Measurements from ENCODE around the gene TSHZ2. TPM values are rescaled to one million over a fixed set of nuclear protein-coding genes. Genes with fewer than 3 reads are reported as not detected.

Gene TSHZ2
- total RNA-seq, 2 experiments from 2014 or later, result 0.38 to 0.54 TPM

GRCh38 chr20:53099856-53100255 lies 127.7 kb downstream of the TSHZ2 start:
- CTCF ChIA-PET, result no interaction called here
- no peak overlapping the region for H3K4me3 Mint-ChIP-seq
- H3K4me1 Mint-ChIP-seq (ENCODE audit: low read depth), result no peaks in the 10 kb centered on the region
- peaks cover 3% of the 10 kb centered on the region for H3K9me3 Mint-ChIP-seq
- DNase-seq (no peak), ATAC-seq (no peak)
- intact Hi-C loops (cut with micrococcal nuclease), result no loop called here
- no peak overlapping the region for H3K27ac Mint-ChIP-seq
- TF ChIP-seq CTCF (IDR thresholded peaks at IDR 0.05), result no peak
- POLR2A ChIA-PET, result no interaction called here
- peaks cover 6% of the 10 kb centered on the region for H3K27me3 Mint-ChIP-seq
- no peaks in the 10 kb centered on the region for H3K36me3 Mint-ChIP-seq (ENCODE audit: low read depth)

GRCh38 chr20:53100476-53100911 lies 128.3 kb downstream of the TSHZ2 start:
- Mint-ChIP-seq H3K4me3 (no peak overlapping the region), H3K9me3 (peaks cover 3% of the 10 kb centered on the region), H3K4me1 (ENCODE audit: low read depth) (no peaks in the 10 kb centered on the region), H3K36me3 (ENCODE audit: low read depth) (no peaks in the 10 kb centered on the region), H3K27ac (no peak overlapping the region), H3K27me3 (peaks cover 6% of the 10 kb centered on the region)
- ATAC-seq (no peak), DNase-seq (no peak)
- ChIA-PET POLR2A (no interaction called here), CTCF (no interaction called here)
- intact Hi-C loops (cut with micrococcal nuclease), result no loop called here
- TF ChIP-seq CTCF (IDR thresholded peaks at IDR 0.05), result no peak

DNA sequence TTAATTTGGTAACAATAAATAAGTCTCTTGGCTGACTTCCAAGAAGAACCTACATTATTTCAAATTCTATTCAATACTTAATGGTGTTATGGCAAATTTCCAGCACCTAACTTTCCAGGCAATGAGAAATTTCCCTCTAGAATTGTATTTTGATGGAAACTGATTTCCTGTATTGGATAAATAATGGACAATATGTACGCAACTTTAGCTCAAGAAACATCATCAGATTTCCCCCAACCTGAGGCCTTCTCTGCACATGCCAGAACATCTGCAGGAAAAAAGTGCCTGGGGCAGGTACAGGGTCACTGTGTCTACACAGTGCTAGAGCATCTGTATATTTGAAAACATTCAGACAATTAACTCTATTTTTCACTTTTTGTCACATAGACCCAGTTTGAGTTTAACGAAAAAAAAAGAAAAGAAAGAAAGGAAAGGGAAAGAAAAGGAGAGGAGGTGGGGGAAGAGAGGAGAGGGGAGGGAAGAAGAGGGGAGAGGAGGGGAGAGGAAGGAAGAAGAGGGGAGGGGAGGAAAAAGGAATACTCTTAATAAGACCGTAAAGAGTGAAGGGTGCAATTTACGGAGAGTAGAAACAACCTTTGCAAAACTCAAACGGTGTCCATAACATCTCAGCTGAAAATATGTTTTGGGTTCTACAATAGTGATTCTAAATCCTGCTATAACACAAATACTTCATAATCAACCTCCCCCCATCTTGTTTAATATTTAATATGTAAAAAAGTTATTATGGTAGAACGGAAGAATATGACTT lies 130.0 kb downstream of the TSHZ2 start:
- DNase-seq (no peak), ATAC-seq (no peak)
- intact Hi-C loops (cut with micrococcal nuclease), result no loop called here
- no peak for TF ChIP-seq CTCF (IDR thresholded peaks at IDR 0.05)
- Mint-ChIP-seq H3K4me3 (no peak overlapping the region), H3K4me1 (ENCODE audit: low read depth) (no peaks in the 10 kb centered on the region), H3K36me3 (ENCODE audit: low read depth) (no peaks in the 10 kb centered on the region), H3K27ac (no peak overlapping the region), H3K27me3 (peaks cover 6% of the 10 kb centered on the region), H3K9me3 (peaks cover 3% of the 10 kb centered on the region)
- ChIA-PET POLR2A (no interaction called here), CTCF (no interaction called here)

DNA sequence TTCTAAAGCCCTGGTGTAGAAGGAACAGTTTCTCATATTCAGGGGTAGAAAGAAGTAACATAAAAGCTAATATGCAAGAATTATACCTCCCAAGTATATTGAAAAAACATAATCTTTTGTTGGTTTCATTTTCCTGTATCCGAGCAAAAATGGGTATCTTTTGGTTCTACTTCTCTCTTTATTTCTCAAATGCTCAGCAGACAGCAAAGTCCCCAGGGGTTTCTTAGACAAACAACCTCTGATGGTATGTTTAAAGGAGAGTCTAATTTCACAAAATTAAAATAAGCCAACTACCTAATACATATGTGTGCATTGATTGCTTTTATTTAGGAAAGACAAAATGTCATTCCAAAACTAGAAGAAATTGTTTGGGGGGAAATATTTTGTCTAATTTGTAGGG lies 131.0 kb downstream of the TSHZ2 start:
- peaks cover 7% of the 10 kb centered on the region for H3K27me3 Mint-ChIP-seq
- no peak overlapping the region for H3K27ac Mint-ChIP-seq
- H3K9me3 Mint-ChIP-seq, result peaks cover 3% of the 10 kb centered on the region
- ATAC-seq, result no peak
- DNase-seq, result no peak
- CTCF ChIA-PET, result no interaction called here
- POLR2A ChIA-PET, result interaction anchor here (0.6 kb wide), 1 partner anchor 494 kb away, joined by 3 read pairs; no protein-coding TSS in a partner anchor
- TF ChIP-seq CTCF (IDR thresholded peaks at IDR 0.05), result no peak
- intact Hi-C loops (cut with micrococcal nuclease), result no loop called here
- no peaks in the 10 kb centered on the region for H3K4me1 Mint-ChIP-seq (ENCODE audit: low read depth)
- H3K4me3 Mint-ChIP-seq, result no peak overlapping the region
- H3K36me3 Mint-ChIP-seq (ENCODE audit: low read depth), result no peaks in the 10 kb centered on the region

- Mint-ChIP-seq H3K4me3 (no peak overlapping the region), H3K36me3 (ENCODE audit: low read depth) (no peaks in the 10 kb centered on the region), H3K27ac (no peak overlapping the region), H3K4me1 (ENCODE audit: low read depth) (no peaks in the 10 kb centered on the region), H3K9me3 (no peaks in the 10 kb centered on the region), H3K27me3 (peaks cover 3% of the 10 kb centered on the region)
- ATAC-seq (no peak), DNase-seq (no peak)
- POLR2A ChIA-PET, result no interaction called here
- no peak for TF ChIP-seq CTCF (IDR thresholded peaks at IDR 0.05)
- intact Hi-C loops (cut with micrococcal nuclease), result no loop called here
- CTCF ChIA-PET, result no interaction called here
These were observed 132.7 kb downstream of the TSHZ2 start for GRCh38 chr20:53104884-53105283.
